ENCODE data around the gene MIPOL1. TPM values are rescaled to one million over a fixed set of nuclear protein-coding genes. Genes with fewer than 3 reads are reported as not detected.
"Not testable (repeated sequence)": the region's sequence is repeated elsewhere in the genome, so short reads cannot be mapped to it uniquely, and the experiment has no call there.

Gene MIPOL1
- total RNA-seq, 4 donors from 2014 or later: 5.4 to 17.2 (median 9.4) TPM

GRCh38 chr14:37202812-37203211, 5.1 kb downstream of the MIPOL1 start:
- TF ChIP-seq, protein P1, sequence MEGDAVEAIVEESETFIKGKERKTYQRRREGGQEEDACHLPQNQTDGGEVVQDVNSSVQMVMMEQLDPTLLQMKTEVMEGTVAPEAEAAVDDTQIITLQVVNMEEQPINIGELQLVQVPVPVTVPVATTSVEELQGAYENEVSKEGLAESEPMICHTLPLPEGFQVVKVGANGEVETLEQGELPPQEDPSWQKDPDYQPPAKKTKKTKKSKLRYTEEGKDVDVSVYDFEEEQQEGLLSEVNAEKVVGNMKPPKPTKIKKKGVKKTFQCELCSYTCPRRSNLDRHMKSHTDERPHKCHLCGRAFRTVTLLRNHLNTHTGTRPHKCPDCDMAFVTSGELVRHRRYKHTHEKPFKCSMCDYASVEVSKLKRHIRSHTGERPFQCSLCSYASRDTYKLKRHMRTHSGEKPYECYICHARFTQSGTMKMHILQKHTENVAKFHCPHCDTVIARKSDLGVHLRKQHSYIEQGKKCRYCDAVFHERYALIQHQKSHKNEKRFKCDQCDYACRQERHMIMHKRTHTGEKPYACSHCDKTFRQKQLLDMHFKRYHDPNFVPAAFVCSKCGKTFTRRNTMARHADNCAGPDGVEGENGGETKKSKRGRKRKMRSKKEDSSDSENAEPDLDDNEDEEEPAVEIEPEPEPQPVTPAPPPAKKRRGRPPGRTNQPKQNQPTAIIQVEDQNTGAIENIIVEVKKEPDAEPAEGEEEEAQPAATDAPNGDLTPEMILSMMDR (IDR thresholded peaks at IDR 0.05): no peak
- no peak for ATAC-seq (ENCODE audit: low FRiP score)
- no peak for DNase-seq (ENCODE audit: low spot score)

GRCh38 chr14:37203423-37203822, 5.7 kb downstream of the MIPOL1 start:
- no peak for DNase-seq (ENCODE audit: low spot score)
- TF ChIP-seq, protein P1 (IDR thresholded peaks at IDR 0.05): no peak
- ATAC-seq (ENCODE audit: low FRiP score): no peak

GRCh38 chr14:37205623-37206605, 8.2 kb downstream of the MIPOL1 start:
- not testable (repeated sequence) for ATAC-seq (ENCODE audit: low FRiP score); DNase-seq (ENCODE audit: low spot score)

DNA sequence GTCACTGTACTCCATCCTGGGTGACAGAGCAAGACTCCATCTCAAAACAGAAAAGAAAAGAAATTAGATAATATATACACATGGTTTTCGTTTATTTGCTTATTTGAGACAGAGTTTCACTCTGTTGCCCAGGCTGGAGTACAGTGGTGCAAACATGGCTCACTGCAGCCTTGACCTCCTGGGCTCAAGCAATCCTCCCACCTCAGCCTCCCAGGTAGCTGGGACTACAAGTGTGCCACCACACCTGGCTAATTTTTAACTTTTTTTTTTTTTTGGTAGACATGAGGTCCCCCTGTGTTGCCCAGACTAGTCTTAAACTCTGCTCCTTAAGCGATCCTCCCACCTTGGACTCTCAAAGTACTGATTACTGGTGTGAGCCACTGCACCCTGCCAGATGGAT, 11.9 kb downstream of the MIPOL1 start:
- DNase-seq (ENCODE audit: low spot score); ATAC-seq (ENCODE audit: low FRiP score): not testable (repeated sequence)

- ATAC-seq (ENCODE audit: low FRiP score) (no peak), DNase-seq (ENCODE audit: low spot score) (no peak)
Measured at GRCh38 chr14:37210448-37210847, 12.7 kb downstream of the MIPOL1 start.

DNA sequence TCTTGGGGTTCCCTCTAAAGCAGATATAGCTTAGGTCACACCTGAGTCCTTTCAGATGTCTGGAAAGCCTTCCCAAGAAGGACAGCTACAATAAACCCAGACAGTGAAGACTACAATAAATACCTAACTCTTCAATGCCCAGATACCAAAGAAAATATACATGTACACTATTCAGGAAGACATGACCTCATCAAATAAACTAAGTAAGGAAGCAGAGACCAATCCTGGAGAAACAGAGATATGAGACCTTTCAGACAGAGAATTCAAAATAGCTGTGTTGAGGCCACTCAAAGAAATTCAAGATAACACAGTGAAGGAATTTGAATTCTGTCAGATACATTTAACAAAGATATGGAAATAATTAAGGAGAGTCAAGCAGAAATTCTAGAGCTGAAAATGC, 15.3 kb downstream of the MIPOL1 start:
- DNase-seq (ENCODE audit: low spot score): no peak
- TF ChIP-seq, protein P1 (IDR thresholded peaks at IDR 0.05): no peak
- ATAC-seq (ENCODE audit: low FRiP score): no peak

More at GRCh38 chr14:37210448-37210847, 12.7 kb downstream of the MIPOL1 start:
- TF ChIP-seq, protein P1 (IDR thresholded peaks at IDR 0.05): no peak

GRCh38 chr14:37215345-37215744, 17.6 kb downstream of the MIPOL1 start:
- TF ChIP-seq, protein P1 (IDR thresholded peaks at IDR 0.05): no peak
- ATAC-seq (ENCODE audit: low FRiP score) (no peak), DNase-seq (ENCODE audit: low spot score) (no peak)

DNA sequence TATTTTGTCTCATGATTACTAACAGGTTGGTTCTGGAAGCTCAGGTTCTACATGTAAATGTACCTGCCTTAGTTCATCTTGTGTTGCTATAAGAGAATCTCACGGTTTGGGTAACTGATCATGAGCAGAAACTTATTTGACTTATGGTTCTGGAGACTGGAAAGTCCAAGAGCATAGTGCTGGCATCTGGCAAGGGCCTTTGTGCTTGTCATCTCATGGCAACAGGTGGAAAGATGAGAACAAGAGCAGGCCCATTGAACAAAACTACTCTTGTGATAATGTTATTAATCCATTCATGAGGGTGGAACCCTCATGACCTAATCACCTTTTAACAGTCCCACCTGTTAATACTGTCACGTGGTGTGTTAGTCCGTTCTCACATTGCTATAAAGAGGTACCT, 23.3 kb downstream of the MIPOL1 start:
- no peak for DNase-seq (ENCODE audit: low spot score)
- no peak for ATAC-seq (ENCODE audit: low FRiP score)
- TF ChIP-seq, protein P1 (IDR thresholded peaks at IDR 0.05): no peak

All from omental fat pad (tissue), 4 donors.